Stimulated activated CD8-positive, alpha-beta memory T cell treated with anti-CD3 and anti-CD28 coated beads, Interleukin-4, amount 100 ng/mL, for 24 hours (primary cell): ENCODE data around the gene EFNA5.

ENCODE experiments used
- DNase-seq: peaks from one replicate; pipeline ENCODE4 v3.0.0-alpha.2; 2020; ENCODE audit warnings: low read depth

The EFNA5 gene

GRCh38 chr5:107544476-107544875, 126.3 kb downstream of the EFNA5 start:
- DNase-seq = no peak

- no peak for DNase-seq
These were observed 126.9 kb downstream of the EFNA5 start for GRCh38 chr5:107543868-107544267.

- DNase-seq = no peak
These were observed 127.9 kb downstream of the EFNA5 start for GRCh38 chr5:107542831-107543231.

- no peak for DNase-seq
These were observed 128.3 kb downstream of the EFNA5 start for GRCh38 chr5:107542428-107542827.

- no peak for DNase-seq
These were observed 129.3 kb downstream of the EFNA5 start for GRCh38 chr5:107541400-107541799.

GRCh38 chr5:107539726-107540330, 130.9 kb downstream of the EFNA5 start:
- DNase-seq = no peak

GRCh38 chr5:107538805-107539445, 131.8 kb downstream of the EFNA5 start:
- DNase-seq = no peak

- DNase-seq = no peak
These were observed 132.4 kb downstream of the EFNA5 start for GRCh38 chr5:107538331-107538730.

GRCh38 chr5:107535849-107536248, 134.9 kb downstream of the EFNA5 start:
- DNase-seq = no peak

- DNase-seq = no peak
These were observed 136.5 kb downstream of the EFNA5 start for GRCh38 chr5:107533910-107534876.

GRCh38 chr5:107532916-107533315, 137.8 kb downstream of the EFNA5 start:
- DNase-seq = no peak

GRCh38 chr5:107532169-107532878, 138.4 kb downstream of the EFNA5 start:
- no peak for DNase-seq

GRCh38 chr5:107531308-107531707, 139.4 kb downstream of the EFNA5 start:
- DNase-seq = no peak

- DNase-seq = no peak
These were observed 141.1 kb downstream of the EFNA5 start for GRCh38 chr5:107529618-107530017.

- DNase-seq = no peak
These were observed 144.3 kb downstream of the EFNA5 start for GRCh38 chr5:107526270-107526937.

GRCh38 chr5:107524111-107524510, 146.6 kb downstream of the EFNA5 start:
- no peak for DNase-seq

- no peak for DNase-seq
These were observed 147.6 kb downstream of the EFNA5 start for GRCh38 chr5:107523029-107523680.

GRCh38 chr5:107522456-107522855, 148.3 kb downstream of the EFNA5 start:
- no peak for DNase-seq

- DNase-seq = no peak
These were observed 150.8 kb downstream of the EFNA5 start for GRCh38 chr5:107519900-107520354.

GRCh38 chr5:107518616-107519015, 152.1 kb downstream of the EFNA5 start:
- no peak for DNase-seq

GRCh38 chr5:107518190-107518589, 152.5 kb downstream of the EFNA5 start:
- no peak for DNase-seq
